Measurements from ENCODE around the gene PFN1. TPM values are rescaled to one million over a fixed set of nuclear protein-coding genes. Genes with fewer than 3 reads are reported as not detected.

Gene PFN1
- total RNA-seq, 2 experiments from 2014 or later: 1,712 to 1,828 TPM

Small RNA genes lying within 50 kb of the gene (microRNA-seq; reads per million reads assigned to microRNA genes)
- not detected for gene MIR6864
- gene MIR6865: not detected

Other genes starting within 250 kb of the PFN1 start
- gene PELP1, start 244.4 kb downstream of the PFN1 start, total RNA-seq: 10 to 100 TPM; 73.8 to 74.7 TPM
- gene ARRB2, start 237.9 kb downstream of the PFN1 start, total RNA-seq: 100 to 1,000 TPM; 325 to 330 TPM
- 10 to 100 TPM; 29.4 to 32.2 TPM for gene MED11, start 217.1 kb downstream of the PFN1 start, total RNA-seq
- under 1 TPM in 1 of 2 experiments, not detected in 1; 0.17 TPM for gene ZMYND15, start 208.7 kb downstream of the PFN1 start, total RNA-seq
- gene CXCL16, start 208.6 kb downstream of the PFN1 start, total RNA-seq: 1 to 10 TPM; 2.7 to 3.0 TPM
- not detected for gene TM4SF5, start 176.6 kb downstream of the PFN1 start, total RNA-seq
- not detected for gene VMO1, start 162.2 kb downstream of the PFN1 start, total RNA-seq
- gene GLTPD2, start 159.6 kb downstream of the PFN1 start, total RNA-seq: not detected
- gene PSMB6, start 152.4 kb downstream of the PFN1 start, total RNA-seq: 10 to 100 TPM; 81.4 to 83.1 TPM
- gene PLD2, start 141.4 kb downstream of the PFN1 start, total RNA-seq: 10 to 100 TPM; 18.8 to 21.7 TPM
- 100 to 1,000 TPM; 123 to 128 TPM for gene MINK1, start 115.2 kb downstream of the PFN1 start, total RNA-seq
- 1 to 10 TPM; 1.9 to 3.0 TPM for gene C17orf107, start 49.0 kb downstream of the PFN1 start, total RNA-seq
- 1 to 10 TPM in 1 of 2 experiments, under 1 TPM in 1; 0.65 to 1.1 TPM for gene CHRNE, start 45.4 kb downstream of the PFN1 start, total RNA-seq
- not detected for gene GP1BA, start 16.3 kb downstream of the PFN1 start, total RNA-seq
- 10 to 100 TPM; 67.6 to 78.1 TPM for gene SLC25A11, start 8.5 kb downstream of the PFN1 start, total RNA-seq
- gene RNF167, start 8.3 kb downstream of the PFN1 start, total RNA-seq: 100 to 1,000 TPM; 202 TPM
- gene ENO3, start 2.6 kb upstream of the PFN1 start, total RNA-seq: 10 to 100 TPM; 31.4 to 32.9 TPM
- 10 to 100 TPM; 47.1 to 51.9 TPM for gene SPAG7, start 19.3 kb upstream of the PFN1 start, total RNA-seq
- 10 to 100 TPM; 62.0 to 67.7 TPM for gene CAMTA2, start 39.1 kb upstream of the PFN1 start, total RNA-seq
- gene INCA1, start 49.0 kb upstream of the PFN1 start, total RNA-seq: under 1 TPM; 0.42 to 0.54 TPM
- gene KIF1C, start 49.4 kb upstream of the PFN1 start, total RNA-seq: 10 to 100 TPM; 35.5 to 37.3 TPM
- 1 to 10 TPM in 1 of 2 experiments, under 1 TPM in 1; 0.85 to 1.4 TPM for gene SLC52A1, start 86.9 kb upstream of the PFN1 start, total RNA-seq
- gene ZFP3, start 129.9 kb upstream of the PFN1 start, total RNA-seq: 1 to 10 TPM; 7.3 to 8.3 TPM
- gene ZNF232, start 163.3 kb upstream of the PFN1 start, total RNA-seq: 10 to 100 TPM in 1 of 2 experiments, 1 to 10 TPM in 1; 9.4 to 12.9 TPM
- under 1 TPM; 0.06 to 0.11 TPM for gene USP6, start 167.5 kb upstream of the PFN1 start, total RNA-seq
- 10 to 100 TPM; 17.2 to 17.5 TPM for gene ZNF594, start 243.3 kb upstream of the PFN1 start, total RNA-seq